NCI-H446 treated with DMSO at 0.1 percent for 48 hours (cell line): ENCODE results near the gene RIPOR2.
"Not testable (repeated sequence)": the region's sequence is repeated elsewhere in the genome, so short reads cannot be mapped to it uniquely, and the experiment has no call there.

ENCODE experiments used
- DNase-seq: peaks from one replicate; lab custom pipeline; 2025; lab: John Stamatoyannopoulos, UW

The RIPOR2 gene

GRCh38 chr6:24951811-24952299 is 16.1 kb upstream of the RIPOR2 start:
- no peak for DNase-seq

- DNase-seq = no peak
Observed at GRCh38 chr6:24950218-24950941, 14.6 kb upstream of the RIPOR2 start.

GRCh38 chr6:24949020-24949569 is 13.3 kb upstream of the RIPOR2 start:
- DNase-seq = no peak

- DNase-seq = not testable (repeated sequence)
Observed at GRCh38 chr6:24948261-24948660, 12.5 kb upstream of the RIPOR2 start.

- no peak for DNase-seq
Observed at GRCh38 chr6:24947636-24948035, 11.9 kb upstream of the RIPOR2 start.

GRCh38 chr6:24945054-24945453 is 9.3 kb upstream of the RIPOR2 start:
- no peak for DNase-seq

- no peak for DNase-seq
Observed at GRCh38 chr6:24943774-24944173, 8.0 kb upstream of the RIPOR2 start.

GRCh38 chr6:24940311-24940917 is 4.7 kb upstream of the RIPOR2 start:
- no peak for DNase-seq

GRCh38 chr6:24936641-24937317 is 1.0 kb upstream of the RIPOR2 start:
- DNase-seq = no peak

- no peak for DNase-seq
Observed at GRCh38 chr6:24933868-24934401, 1.8 kb downstream of the RIPOR2 start.

- DNase-seq = no peak
Observed at GRCh38 chr6:24933266-24933665, 2.5 kb downstream of the RIPOR2 start.

GRCh38 chr6:24932832-24933231 is 2.9 kb downstream of the RIPOR2 start:
- no peak for DNase-seq

- no peak for DNase-seq
Observed at GRCh38 chr6:24931718-24932691, 3.8 kb downstream of the RIPOR2 start.

GRCh38 chr6:24931296-24931695 is 4.5 kb downstream of the RIPOR2 start:
- DNase-seq = peak; percentile 13

GRCh38 chr6:24930431-24930871 is 5.3 kb downstream of the RIPOR2 start:
- DNase-seq = no peak

- no peak for DNase-seq
Observed at GRCh38 chr6:24929242-24929641, 6.5 kb downstream of the RIPOR2 start.

- DNase-seq = no peak
Observed at GRCh38 chr6:24927985-24928745, 7.6 kb downstream of the RIPOR2 start.

- DNase-seq = no peak
Observed at GRCh38 chr6:24927277-24927955, 8.3 kb downstream of the RIPOR2 start.

GRCh38 chr6:24926647-24927046 is 9.1 kb downstream of the RIPOR2 start:
- not testable (repeated sequence) for DNase-seq

GRCh38 chr6:24926192-24926591 is 9.6 kb downstream of the RIPOR2 start:
- no peak for DNase-seq
